HepG2 (cell line): ENCODE measurements around the gene ELP5. TPM values are rescaled to one million over a fixed set of nuclear protein-coding genes. Genes with fewer than 3 reads are reported as not detected.

Source experiments
- ATRX ChIP-seq: sonication (generic); formaldehyde crosslinking; IDR thresholded peaks from 2 replicates; pipeline ENCODE4 v1.4.0; 2020; ENCODE audit warnings: missing genetic modification reagents, borderline replicate concordance
- BRCA1 ChIP-seq: sonication (generic); formaldehyde crosslinking; IDR thresholded peaks from 2 replicates; pipeline ENCODE4 v1.4.0; 2020; ENCODE audit warnings: missing genetic modification reagents
- DNMT3B ChIP-seq: conservative IDR thresholded peaks from 2 replicates; pipeline ENCODE4 v1.6.1; 2016; ENCODE audit warnings: missing biosample characterization, control low read depth
- FIP1L1 ChIP-seq: fragments of 200-400 bp; formaldehyde crosslinking; IDR thresholded peaks from 2 replicates; pipeline ENCODE4 v1.6.1; 2018; ENCODE audit warnings: low read depth, mild to moderate bottlenecking, low read length, moderate library complexity, borderline replicate concordance; ENCODE audit not compliant: insufficient read depth
- GATAD1 ChIP-seq: IDR thresholded peaks from 2 replicates; pipeline ENCODE4 v1.6.1; 2016; ENCODE audit warnings: missing genetic modification reagents, missing compliant biosample characterization
- HNF4A ChIP-seq: sonication (generic); formaldehyde crosslinking; IDR thresholded peaks from 2 replicates; pipeline ENCODE4 v1.4.0; 2020; ENCODE audit warnings: missing genetic modification reagents
- MXI1 ChIP-seq: IDR thresholded peaks from 3 replicates; pipeline ENCODE4 v1.6.1; 2012; ENCODE audit warnings: low read depth, low read length, inconsistent platforms, borderline replicate concordance
- SMAD9 ChIP-seq: sonication (generic); formaldehyde crosslinking; IDR thresholded peaks from 2 replicates; pipeline ENCODE4 v1.5.1; 2020; ENCODE audit warnings: mild to moderate bottlenecking, missing genetic modification reagents
- SPEN ChIP-seq: sonication (generic); formaldehyde crosslinking; IDR thresholded peaks from 2 replicates; pipeline ENCODE4 v1.5.1; 2020; ENCODE audit warnings: low read depth, mild to moderate bottlenecking, missing genetic modification reagents
- SUZ12 ChIP-seq: fragments of 150-350 bp; IDR thresholded peaks from 2 replicates; pipeline ENCODE4 v1.6.1; 2014; ENCODE audit warnings: low read depth, low read length
- ZSCAN29 ChIP-seq: sonication (generic); formaldehyde crosslinking; conservative IDR thresholded peaks from 2 replicates; pipeline ENCODE4 v1.4.0; 2020; ENCODE audit warnings: mild to moderate bottlenecking, missing genetic modification reagents
- polyA plus RNA-seq, 8 experiments: library from polyadenylated mRNA; depleted of rRNA in 3 of 8; stranded (reverse) in 7 of 8; unstranded in 1 of 8; fragments of >200 nt; fragmentation: Illumina TruSeq in 4 of 8; extraction: Trizol in 4 of 8; gene quantifications; 2 replicates each; pipeline versions ENCODE4 v1.2.1 to v1.2.3, GENCODE V29; 2011 to 2016; ENCODE audit warnings: low read depth in 4 of 8, missing spikeins in 1 of 8, mixed read lengths in 1 of 8; ENCODE audit not compliant: insufficient read depth in 1 of 8
- total RNA-seq, 5 experiments: library from RNA; depleted of rRNA; stranded (reverse); fragments of >200 nt; fragmentation: Illumina TruSeq; extraction: Trizol; gene quantifications; 2 replicates each; pipeline ENCODE4 v1.2.3, GENCODE V29; 2016; ENCODE audit warnings: low read depth in 1 of 5
- TF ChIP-seq, protein P1 (sequence below), 2 experiments: IDR thresholded peaks; 2 replicates each; pipeline ENCODE4 v1.6.1; 2011 to 2012; ENCODE audit warnings: low read length in 2 of 2, borderline replicate concordance in 1 of 2, low read depth in 1 of 2, mild to moderate bottlenecking in 1 of 2, moderate library complexity in 1 of 2
- TF ChIP-seq, protein P2 (sequence below): sonication (generic); formaldehyde crosslinking; IDR thresholded peaks from 2 replicates; pipeline ENCODE4 v1.9.0; 2021; ENCODE audit warnings: missing genetic modification reagents, borderline replicate concordance

The ELP5 gene
- total and polyA plus RNA-seq, 2 of the 13 experiments (the other 11 are each of a cell fraction or from before 2014, with no cell fraction given), result 67.6 to 69.8 TPM

- TF ChIP-seq, protein P1, sequence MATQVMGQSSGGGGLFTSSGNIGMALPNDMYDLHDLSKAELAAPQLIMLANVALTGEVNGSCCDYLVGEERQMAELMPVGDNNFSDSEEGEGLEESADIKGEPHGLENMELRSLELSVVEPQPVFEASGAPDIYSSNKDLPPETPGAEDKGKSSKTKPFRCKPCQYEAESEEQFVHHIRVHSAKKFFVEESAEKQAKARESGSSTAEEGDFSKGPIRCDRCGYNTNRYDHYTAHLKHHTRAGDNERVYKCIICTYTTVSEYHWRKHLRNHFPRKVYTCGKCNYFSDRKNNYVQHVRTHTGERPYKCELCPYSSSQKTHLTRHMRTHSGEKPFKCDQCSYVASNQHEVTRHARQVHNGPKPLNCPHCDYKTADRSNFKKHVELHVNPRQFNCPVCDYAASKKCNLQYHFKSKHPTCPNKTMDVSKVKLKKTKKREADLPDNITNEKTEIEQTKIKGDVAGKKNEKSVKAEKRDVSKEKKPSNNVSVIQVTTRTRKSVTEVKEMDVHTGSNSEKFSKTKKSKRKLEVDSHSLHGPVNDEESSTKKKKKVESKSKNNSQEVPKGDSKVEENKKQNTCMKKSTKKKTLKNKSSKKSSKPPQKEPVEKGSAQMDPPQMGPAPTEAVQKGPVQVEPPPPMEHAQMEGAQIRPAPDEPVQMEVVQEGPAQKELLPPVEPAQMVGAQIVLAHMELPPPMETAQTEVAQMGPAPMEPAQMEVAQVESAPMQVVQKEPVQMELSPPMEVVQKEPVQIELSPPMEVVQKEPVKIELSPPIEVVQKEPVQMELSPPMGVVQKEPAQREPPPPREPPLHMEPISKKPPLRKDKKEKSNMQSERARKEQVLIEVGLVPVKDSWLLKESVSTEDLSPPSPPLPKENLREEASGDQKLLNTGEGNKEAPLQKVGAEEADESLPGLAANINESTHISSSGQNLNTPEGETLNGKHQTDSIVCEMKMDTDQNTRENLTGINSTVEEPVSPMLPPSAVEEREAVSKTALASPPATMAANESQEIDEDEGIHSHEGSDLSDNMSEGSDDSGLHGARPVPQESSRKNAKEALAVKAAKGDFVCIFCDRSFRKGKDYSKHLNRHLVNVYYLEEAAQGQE (IDR thresholded peaks at IDR 0.05; ENCODE audit: borderline replicate concordance in 1 of 2, low read depth in 1 of 2, low read length in 2 of 2), result 0 out of 4 replicates have a peak, but pooled peaks of 1 of the 2 experiments have one; percentile 24
- TF ChIP-seq DNMT3B (CRISPR knock-in tag), result no peak
- TF ChIP-seq SPEN, result peak; percentile 54; the same call in 1 of the 2 replicates
- TF ChIP-seq HNF4A (CRISPR knock-in tag), result no peak
- no peak for TF ChIP-seq BRCA1 (CRISPR knock-in tag)
- peak; percentile 67; the same call in 2 of the 3 replicates for TF ChIP-seq MXI1
- peak; percentile 70 for TF ChIP-seq SUZ12
- peak; percentile 82; the same call in 1 of the 2 replicates for TF ChIP-seq ZSCAN29
- no peak for TF ChIP-seq ATRX (CRISPR knock-in tag)
- TF ChIP-seq, protein P2, sequence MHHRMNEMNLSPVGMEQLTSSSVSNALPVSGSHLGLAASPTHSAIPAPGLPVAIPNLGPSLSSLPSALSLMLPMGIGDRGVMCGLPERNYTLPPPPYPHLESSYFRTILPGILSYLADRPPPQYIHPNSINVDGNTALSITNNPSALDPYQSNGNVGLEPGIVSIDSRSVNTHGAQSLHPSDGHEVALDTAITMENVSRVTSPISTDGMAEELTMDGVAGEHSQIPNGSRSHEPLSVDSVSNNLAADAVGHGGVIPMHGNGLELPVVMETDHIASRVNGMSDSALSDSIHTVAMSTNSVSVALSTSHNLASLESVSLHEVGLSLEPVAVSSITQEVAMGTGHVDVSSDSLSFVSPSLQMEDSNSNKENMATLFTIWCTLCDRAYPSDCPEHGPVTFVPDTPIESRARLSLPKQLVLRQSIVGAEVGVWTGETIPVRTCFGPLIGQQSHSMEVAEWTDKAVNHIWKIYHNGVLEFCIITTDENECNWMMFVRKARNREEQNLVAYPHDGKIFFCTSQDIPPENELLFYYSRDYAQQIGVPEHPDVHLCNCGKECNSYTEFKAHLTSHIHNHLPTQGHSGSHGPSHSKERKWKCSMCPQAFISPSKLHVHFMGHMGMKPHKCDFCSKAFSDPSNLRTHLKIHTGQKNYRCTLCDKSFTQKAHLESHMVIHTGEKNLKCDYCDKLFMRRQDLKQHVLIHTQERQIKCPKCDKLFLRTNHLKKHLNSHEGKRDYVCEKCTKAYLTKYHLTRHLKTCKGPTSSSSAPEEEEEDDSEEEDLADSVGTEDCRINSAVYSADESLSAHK (CRISPR knock-in tag), result no peak
- peak; percentile 80 for TF ChIP-seq GATAD1 (CRISPR knock-in tag)
- TF ChIP-seq SMAD9, result no peak
- peak; percentile 91; the same call in 1 of the 2 replicates for TF ChIP-seq FIP1L1
These were observed 12.7 kb upstream of the ELP5 start, which contains the start of gene PHF23 (continued) for GRCh38 chr17:7239091-7240027.
